Pancreas (tissue), 10 donors: ENCODE measurements around the gene ADCYAP1R1. TPM values are rescaled to one million over a fixed set of nuclear protein-coding genes. Genes with fewer than 3 reads are reported as not detected.
A peak's percentile ranks its signal among the peaks of the same experiment; 100 is the strongest.

Source experiments
- ATAC-seq, 4 donors: fragments of 200-7000 bp; cut with Tn5 transposase; one replicate each; pipeline versions ENCODE4 v1.8.0 to v1.9.1; 2020; ENCODE audit warnings: mild to moderate bottlenecking in 4 of 4, moderate library complexity in 4 of 4
- DNase-seq, 6 donors: peaks; one replicate each; pipeline ENCODE4 v3.0.0-alpha.2; 2020
- FAIRE-seq: peaks from 2 replicates; lab custom pipeline; 2012; peaks lifted over from hg19 to GRCh38; lab: Jason Lieb, UNC
- H3K27ac ChIP-seq, 4 donors: fragments of 200-600 bp; sonication (generic); 1 replicate in 3 of 4; 2 replicates in 1 of 4; pipeline versions ENCODE4 v1.5.0 to v1.8.0; 2020
- H3K27me3 ChIP-seq, 4 donors: fragments of 200-600 bp; one replicate each; pipeline ENCODE4 v1.8.0; 2021
- H3K36me3 ChIP-seq, 3 donors: fragments of 200-600 bp; sonication (generic) in 1 of 3; one replicate each; pipeline versions ENCODE4 v1.5.0 to v1.8.0; 2020 to 2021
- H3K4me1 ChIP-seq, 3 donors: fragments of 200-600 bp; one replicate each; pipeline ENCODE4 v1.8.0; 2021
- H3K4me3 ChIP-seq, 4 donors: fragments of 200-600 bp; sonication (generic) in 2 of 4; one replicate each; pipeline versions ENCODE4 v1.5.0 to v1.8.0; 2020 to 2021
- H3K9me3 ChIP-seq, 4 donors: fragments of 200-600 bp; one replicate each; pipeline ENCODE4 v1.8.0; 2021
- CTCF ChIP-seq, 4 donors: fragments of 200-600 bp; sonication (generic) in 3 of 4; IDR thresholded peaks; one replicate each; pipeline versions ENCODE4 v1.5.0 to v1.8.0; 2021; ENCODE audit warnings: antibody characterized with exemption in 4 of 4
- WGBS, 2 donors: extraction: QIAGEN DNeasy Blood & Tissue Kit; methylation state at CpG; one replicate each; pipeline ENCODE4 v1.1.7; 2013; 5-methylcytosine and 5-hydroxymethylcytosine counted together
- intact Hi-C, 3 donors: fragments of 100-400 bp; cut with DNase I; formaldehyde crosslinking; loops; one replicate each; pipeline versions ENCODE4 v1.11.1 to v1.14.2; 2022
- polyA plus RNA-seq, 2 donors: library from polyadenylated mRNA; stranded (reverse); fragments of 200-250 nt; gene quantifications; one replicate each; pipeline ENCODE4 v1.2.3, GENCODE V29; 2013
- total RNA-seq, 6 donors: library from RNA; stranded (reverse); fragmentation: NEBNext Ultra II Directional in 4 of 6; extraction: Animal tissue kit (Norgen Biotek cat#: 25700) in 4 of 6; gene quantifications; one replicate each; pipeline versions ENCODE4 v1.2.1 to v1.2.4, GENCODE V29; 2021 to 2023
- donor health status: healthy with polysubstance abuse.
- donor health status: DM: no; HTN: no; CAD: no; lungs with moderate emphysema.
- donor health status: DM: no; HTN: no; CAD: no.
- donor health status: control.
- donor health status: control.
- donor health status: Bipolar disorder and iron deficiency.
- donor health status: DM: yes; HTN: yes; CAD: no.
- donor health status: DM: no; HTN: no; CAD: no.
- donor health status: DM: no; HTN: no; CAD: no.
- donor health status: DM: yes; HTN: yes; CAD: no.

The ADCYAP1R1 gene
- total RNA-seq = 1 to 10 TPM in 2 of 6 donors, under 1 TPM in 4; 0.28 to 2.7 (median 0.67) TPM
- under 1 TPM; 0.27 to 0.33 TPM for polyA plus RNA-seq

DNA sequence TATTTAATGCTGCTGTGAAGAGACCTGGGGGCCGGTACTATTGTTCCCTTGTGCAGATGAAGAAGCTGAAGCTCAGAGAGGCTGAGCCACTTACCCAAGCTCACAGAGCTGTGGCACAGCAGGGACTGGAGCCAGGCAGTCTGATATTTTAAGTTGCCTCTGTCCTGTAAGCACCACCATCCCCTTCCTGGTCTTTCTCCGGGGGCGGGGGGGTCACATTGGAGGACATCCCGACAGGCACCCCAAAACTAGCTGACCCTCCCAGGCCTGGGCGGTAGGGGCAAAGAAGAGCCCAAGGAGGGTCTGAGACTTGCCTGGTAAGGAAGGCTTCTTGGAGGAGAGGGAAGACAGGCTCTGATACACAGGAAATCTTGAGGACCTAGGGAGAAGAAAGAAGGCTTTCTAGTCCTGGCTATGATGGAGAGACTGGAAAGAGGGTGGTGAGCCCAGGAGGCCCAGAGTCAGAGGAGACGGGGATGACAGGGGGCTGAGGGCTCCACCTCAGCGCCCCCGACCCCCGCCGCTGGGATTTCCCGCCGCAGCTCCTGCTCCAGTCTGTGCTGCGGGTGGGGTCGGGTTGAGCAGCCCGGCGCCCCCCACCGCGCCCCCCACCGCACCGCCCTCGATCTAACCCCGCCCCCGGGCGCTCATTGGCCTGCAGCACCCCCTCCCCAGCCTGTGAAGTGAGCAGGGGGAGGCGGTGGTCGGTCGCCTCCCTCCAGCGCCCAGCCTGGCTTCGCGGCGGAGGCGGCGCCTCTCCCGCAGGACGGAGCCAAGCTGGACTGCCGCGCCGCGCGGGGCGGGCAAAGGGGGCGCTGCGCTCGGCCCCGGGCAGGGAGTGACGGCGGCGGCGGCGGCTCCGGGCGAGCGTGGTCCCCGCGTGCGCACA is at the start of gene ADCYAP1R1:
TSS of gene ADCYAP1R1 (plus strand) at position 711 of the 889 bp plus-strand sequence. CDS start 10,957 bp downstream, outside the sequence.
- Histone ChIP-seq H3K27me3 (peaks cover 0 to 9% (median 0%) of the 10 kb centered on the region in 4 donors), H3K27ac (no peak within 1 kb of the TSS), H3K4me1 (no peaks in the 10 kb centered on the region), H3K4me3 (peak within 1 kb of the TSS in 2 of 4 donors; percentile 21 to 25), H3K9me3 (no peaks in the 10 kb centered on the region), H3K36me3 (no peaks in the 10 kb centered on the region)
- ATAC-seq (peak in 2 of 4 donors; percentile 56 to 57), DNase-seq (no peak), FAIRE-seq (no peak)
- TF ChIP-seq CTCF (IDR thresholded peaks at IDR 0.05) = no peak
- 6 to 8% methylated on average over 25 to 56 of the region's 56 CpGs for WGBS, 2 donors
- intact Hi-C loops = no loop called here

- no peak for DNase-seq
- no peak for TF ChIP-seq CTCF (IDR thresholded peaks at IDR 0.05)
- H3K4me1 ChIP-seq = no peaks in the 10 kb centered on the region
- intact Hi-C loops = no loop called here
- H3K27ac ChIP-seq = no peak overlapping the region
- H3K27me3 ChIP-seq = no peaks in the 10 kb centered on the region
- no peak for FAIRE-seq
- no peaks in the 10 kb centered on the region for H3K9me3 ChIP-seq
- 72 to 75% methylated on average over 2 of the region's 2 CpGs for WGBS, 2 donors
- no peak for ATAC-seq
- H3K4me3 ChIP-seq = no peak overlapping the region
- H3K36me3 ChIP-seq = no peaks in the 10 kb centered on the region
These were observed 49.0 kb upstream of the ADCYAP1R1 start for GRCh38 chr7:31003097-31003496.

- 87 to 91% methylated on average over 6 of the region's 6 CpGs for WGBS, 2 donors
- H3K4me1 ChIP-seq = no peaks in the 10 kb centered on the region
- ATAC-seq (no peak), DNase-seq (peak in 1 of 6 donors; percentile 9), FAIRE-seq (no peak)
- H3K4me3 ChIP-seq = no peak overlapping the region
- TF ChIP-seq CTCF (IDR thresholded peaks at IDR 0.05) = no peak
- no peak overlapping the region for H3K27ac ChIP-seq
- no peaks in the 10 kb centered on the region for H3K36me3 ChIP-seq
- intact Hi-C loops = no loop called here
- no peaks in the 10 kb centered on the region for H3K27me3 ChIP-seq
- no peaks in the 10 kb centered on the region for H3K9me3 ChIP-seq
These were observed 48.4 kb upstream of the ADCYAP1R1 start for GRCh38 chr7:31003721-31004120.

- intact Hi-C loops = no loop called here
- Histone ChIP-seq H3K36me3 (no peaks in the 10 kb centered on the region), H3K27me3 (no peaks in the 10 kb centered on the region), H3K4me1 (no peaks in the 10 kb centered on the region), H3K27ac (no peak overlapping the region), H3K9me3 (no peaks in the 10 kb centered on the region), H3K4me3 (no peak overlapping the region)
- TF ChIP-seq CTCF (IDR thresholded peaks at IDR 0.05) = no peak
- ATAC-seq (no peak), DNase-seq (peak in 1 of 6 donors; percentile 10), FAIRE-seq (no peak)
- WGBS, 2 donors = 44 to 50% methylated on average over 1 of the region's 1 CpG
These were observed 47.7 kb upstream of the ADCYAP1R1 start for GRCh38 chr7:31004393-31004792.

GRCh38 chr7:31006857-31007256 is 45.3 kb upstream of the ADCYAP1R1 start:
- WGBS, 2 donors = 40 to 44% methylated on average over 6 of the region's 6 CpGs
- DNase-seq = no peak
- no peaks in the 10 kb centered on the region for H3K36me3 ChIP-seq
- no peak overlapping the region for H3K27ac ChIP-seq
- no peak for TF ChIP-seq CTCF (IDR thresholded peaks at IDR 0.05)
- H3K4me3 ChIP-seq = no peak overlapping the region
- no peak for ATAC-seq
- H3K4me1 ChIP-seq = no peaks in the 10 kb centered on the region
- FAIRE-seq = no peak
- H3K9me3 ChIP-seq = no peaks in the 10 kb centered on the region
- H3K27me3 ChIP-seq = no peaks in the 10 kb centered on the region
- intact Hi-C loops = no loop called here
